NT2/D1 (cell line): Measurements from ENCODE around the gene UBQLNL.

Experiments
- DNase-seq: peaks from one replicate; pipeline ENCODE4 v3.0.0-alpha.2; 2011; ENCODE audit warnings: low read depth, low spot score
- H3K27me3 ChIP-seq: 2 replicates; pipeline ENCODE4 v1.6.0; 2011; ENCODE audit warnings: mild to moderate bottlenecking; ENCODE audit not compliant: insufficient read length, insufficient read depth
- H3K36me3 ChIP-seq: 2 replicates; pipeline ENCODE4 v1.6.1; 2011; ENCODE audit warnings: mild to moderate bottlenecking, low read length, mixed read lengths; ENCODE audit not compliant: insufficient read depth, insufficient read length
- H3K4me1 ChIP-seq: 2 replicates; pipeline ENCODE4 v1.5.1; 2011; ENCODE audit not compliant: insufficient read depth, insufficient read length
- H3K4me3 ChIP-seq: 2 replicates; pipeline ENCODE4 v1.5.1; 2011; ENCODE audit warnings: low read depth; ENCODE audit not compliant: insufficient read length
- H3K9ac ChIP-seq: 2 replicates; pipeline ENCODE4 v1.6.0; 2011; ENCODE audit warnings: low read depth; ENCODE audit not compliant: insufficient read length
- H3K9me3 ChIP-seq: 2 replicates; pipeline ENCODE4 v1.5.1; 2011; ENCODE audit warnings: mild to moderate bottlenecking, low read length; ENCODE audit not compliant: insufficient read depth
- SUZ12 ChIP-seq: IDR thresholded peaks from 2 replicates; pipeline ENCODE4 v1.6.1; 2011; ENCODE audit not compliant: insufficient read length, insufficient read depth; ENCODE audit errors: extremely low read depth
- YY1 ChIP-seq: IDR thresholded peaks from 2 replicates; pipeline ENCODE4 v1.6.1; 2011; ENCODE audit not compliant: insufficient read length, insufficient read depth
- ZNF274 ChIP-seq: IDR thresholded peaks from 2 replicates; pipeline ENCODE4 v1.6.1; 2011; ENCODE audit warnings: mild to moderate bottlenecking, low read depth, low read length

The UBQLNL gene

GRCh38 chr11:5488798-5489399, 27.6 kb downstream of the UBQLNL start:
- TF ChIP-seq SUZ12 (no peak), ZNF274 (no peak), YY1 (no peak)
- H3K9me3 ChIP-seq, result no peaks in the 10 kb centered on the region
- no peak for DNase-seq
- H3K4me3 ChIP-seq, result no peak overlapping the region
- H3K9ac ChIP-seq, result no peak overlapping the region
- H3K4me1 ChIP-seq, result no peaks in the 10 kb centered on the region
- no peaks in the 10 kb centered on the region for H3K27me3 ChIP-seq
- H3K36me3 ChIP-seq, result no peaks in the 10 kb centered on the region

- Histone ChIP-seq H3K4me1 (no peaks in the 10 kb centered on the region), H3K27me3 (no peaks in the 10 kb centered on the region), H3K4me3 (no peak within 1 kb of the TSS), H3K36me3 (no peaks in the 10 kb centered on the region), H3K9me3 (no peaks in the 10 kb centered on the region), H3K9ac (no peak within 1 kb of the TSS)
- no peak for DNase-seq
- TF ChIP-seq ZNF274 (no peak), YY1 (no peak), SUZ12 (no peak)
Observed at GRCh38 chr11:5488385-5488784, 28.1 kb downstream of the UBQLNL start, which contains the start of gene OR52D1. TSS of gene OR52D1 (plus strand) at chr11:5488685. CDS start at chr11:5488707, 22 bp downstream.

GRCh38 chr11:5486421-5486820, 30.1 kb downstream of the UBQLNL start:
- no peaks in the 10 kb centered on the region for H3K4me1 ChIP-seq
- H3K36me3 ChIP-seq, result no peaks in the 10 kb centered on the region
- no peaks in the 10 kb centered on the region for H3K9me3 ChIP-seq
- DNase-seq, result no peak
- H3K27me3 ChIP-seq, result no peaks in the 10 kb centered on the region
- no peak overlapping the region for H3K4me3 ChIP-seq
- TF ChIP-seq SUZ12, result no peak
- no peak for TF ChIP-seq YY1
- TF ChIP-seq ZNF274, result no peak
- no peak overlapping the region for H3K9ac ChIP-seq

GRCh38 chr11:5486003-5486402, 30.5 kb downstream of the UBQLNL start:
- Histone ChIP-seq H3K36me3 (no peaks in the 10 kb centered on the region), H3K9me3 (no peaks in the 10 kb centered on the region), H3K9ac (no peak overlapping the region), H3K27me3 (no peaks in the 10 kb centered on the region), H3K4me1 (no peaks in the 10 kb centered on the region), H3K4me3 (no peak overlapping the region)
- DNase-seq, result no peak
- TF ChIP-seq YY1 (no peak), ZNF274 (no peak), SUZ12 (no peak)

- Histone ChIP-seq H3K36me3 (no peaks in the 10 kb centered on the region), H3K4me3 (no peak overlapping the region), H3K9me3 (peaks cover 4% of the 10 kb centered on the region; the same call in 1 of the 2 replicates), H3K9ac (no peak overlapping the region), H3K4me1 (no peaks in the 10 kb centered on the region), H3K27me3 (no peaks in the 10 kb centered on the region)
- DNase-seq, result peak; percentile 35
- TF ChIP-seq SUZ12, result no peak
- TF ChIP-seq ZNF274, result no peak
- no peak for TF ChIP-seq YY1
Observed at GRCh38 chr11:5476186-5476819, 40.2 kb downstream of the UBQLNL start.

GRCh38 chr11:5473921-5474320, 42.6 kb downstream of the UBQLNL start:
- H3K4me3 ChIP-seq, result no peak overlapping the region
- H3K36me3 ChIP-seq, result no peaks in the 10 kb centered on the region
- H3K9ac ChIP-seq, result no peak overlapping the region
- no peak for TF ChIP-seq SUZ12
- TF ChIP-seq YY1, result no peak
- no peak for TF ChIP-seq ZNF274
- no peaks in the 10 kb centered on the region for H3K4me1 ChIP-seq
- peaks cover 4% of the 10 kb centered on the region; the same call in 1 of the 2 replicates for H3K9me3 ChIP-seq
- DNase-seq, result no peak
- no peaks in the 10 kb centered on the region for H3K27me3 ChIP-seq

GRCh38 chr11:5467527-5467926, 49.0 kb downstream of the UBQLNL start:
- Histone ChIP-seq H3K4me1 (no peaks in the 10 kb centered on the region), H3K4me3 (no peak overlapping the region), H3K27me3 (no peaks in the 10 kb centered on the region), H3K9ac (no peak overlapping the region), H3K36me3 (no peaks in the 10 kb centered on the region), H3K9me3 (no peaks in the 10 kb centered on the region)
- no peak for TF ChIP-seq SUZ12
- no peak for TF ChIP-seq ZNF274
- no peak for TF ChIP-seq YY1
- no peak for DNase-seq
